ENCODE data around the gene KIF1C. TPM values are rescaled to one million over a fixed set of nuclear protein-coding genes. Genes with fewer than 3 reads are reported as not detected.

KIF1C gene
- total RNA-seq, 1 donor from 2014 or later, result 62.3 TPM

- H3K4me1 Mint-ChIP-seq, result peaks cover 7% of the 10 kb centered on the region
- no peak overlapping the region for H3K27ac Mint-ChIP-seq
- no peak for DNase-seq
- no peak overlapping the region for H3K4me3 Mint-ChIP-seq
- H3K36me3 Mint-ChIP-seq (ENCODE audit: low read depth), result peaks cover 36% of the 10 kb centered on the region
- intact Hi-C loops (cut with micrococcal nuclease), result loop anchor here (10.0 kb wide), 1 partner anchor 166 kb away; the partner anchor contains the start of gene PSMB6
- no peaks in the 10 kb centered on the region for H3K27me3 Mint-ChIP-seq
- H3K9me3 Mint-ChIP-seq, result no peaks in the 10 kb centered on the region
Observed at GRCh38 chr17:4960279-4960922, 37.3 kb upstream of the KIF1C start.

GRCh38 chr17:4965311-4965986 lies 32.3 kb upstream of the KIF1C start:
- Mint-ChIP-seq H3K4me1 (peaks cover 12% of the 10 kb centered on the region), H3K27ac (no peak overlapping the region), H3K27me3 (no peaks in the 10 kb centered on the region), H3K4me3 (peak overlapping the region; percentile 55), H3K36me3 (ENCODE audit: low read depth) (peaks cover 25% of the 10 kb centered on the region), H3K9me3 (no peaks in the 10 kb centered on the region)
- intact Hi-C loops (cut with micrococcal nuclease), result loop anchor here (10.0 kb wide), 1 partner anchor 171 kb away; the partner anchor contains the start of gene PSMB6
- DNase-seq, result no peak

GRCh38 chr17:4966844-4967538 lies 30.8 kb upstream of the KIF1C start:
- intact Hi-C loops (cut with micrococcal nuclease), result loop anchor here (1.0 to 10.0 kb wide), 5 partner anchors 19 to 172 kb away; partner anchors contain the start of genes CAMTA2, INCA1, KIF1C and PFN1
- H3K27ac Mint-ChIP-seq, result peak overlapping the region; percentile 82
- peaks cover 30% of the 10 kb centered on the region for H3K36me3 Mint-ChIP-seq (ENCODE audit: low read depth)
- no peaks in the 10 kb centered on the region for H3K27me3 Mint-ChIP-seq
- no peak overlapping the region for H3K4me3 Mint-ChIP-seq
- H3K4me1 Mint-ChIP-seq, result peaks cover 12% of the 10 kb centered on the region
- peak; percentile 98 for DNase-seq
- no peaks in the 10 kb centered on the region for H3K9me3 Mint-ChIP-seq

GRCh38 chr17:4967539-4968485 lies 29.9 kb upstream of the KIF1C start, which contains the start of gene SPAG7:
Gene SPAG7, minus strand, starts transcription at chr17:4967817. Its CDS starts 13 bp downstream, at chr17:4967804.
- Mint-ChIP-seq H3K27me3 (no peaks in the 10 kb centered on the region), H3K9me3 (no peaks in the 10 kb centered on the region), H3K36me3 (ENCODE audit: low read depth) (peaks cover 37% of the 10 kb centered on the region), H3K4me1 (peaks cover 12% of the 10 kb centered on the region), H3K27ac (peak within 1 kb of the TSS; percentile 82), H3K4me3 (no peak within 1 kb of the TSS)
- DNase-seq, result peak; percentile 99
- intact Hi-C loops (cut with micrococcal nuclease), result loop anchor here (1.0 to 10.0 kb wide), 5 partner anchors 19 to 173 kb away; partner anchors contain the start of genes CAMTA2, INCA1, KIF1C and PFN1

GRCh38 chr17:4968486-4969046 lies 29.2 kb upstream of the KIF1C start:
- no peak overlapping the region for H3K27ac Mint-ChIP-seq
- H3K9me3 Mint-ChIP-seq, result no peaks in the 10 kb centered on the region
- no peaks in the 10 kb centered on the region for H3K27me3 Mint-ChIP-seq
- no peak for DNase-seq
- peaks cover 12% of the 10 kb centered on the region for H3K4me1 Mint-ChIP-seq
- H3K36me3 Mint-ChIP-seq (ENCODE audit: low read depth), result peaks cover 40% of the 10 kb centered on the region
- no peak overlapping the region for H3K4me3 Mint-ChIP-seq
- intact Hi-C loops (cut with micrococcal nuclease), result loop anchor here (10.0 kb wide), 1 partner anchor 174 kb away; the partner anchor contains the start of gene PSMB6

- Mint-ChIP-seq H3K27ac (no peak overlapping the region), H3K27me3 (no peaks in the 10 kb centered on the region), H3K4me1 (peaks cover 12% of the 10 kb centered on the region), H3K4me3 (no peak overlapping the region), H3K9me3 (no peaks in the 10 kb centered on the region), H3K36me3 (ENCODE audit: low read depth) (peaks cover 45% of the 10 kb centered on the region)
- DNase-seq, result peak; percentile 78
- intact Hi-C loops (cut with micrococcal nuclease), result loop anchor here (10.0 kb wide), 1 partner anchor 174 kb away; the partner anchor contains the start of gene PSMB6
Observed at GRCh38 chr17:4969047-4969550, 28.7 kb upstream of the KIF1C start.

- DNase-seq, result no peak
- Mint-ChIP-seq H3K9me3 (no peaks in the 10 kb centered on the region), H3K27me3 (no peaks in the 10 kb centered on the region), H3K4me3 (no peak overlapping the region), H3K4me1 (peaks cover 12% of the 10 kb centered on the region), H3K27ac (no peak overlapping the region), H3K36me3 (ENCODE audit: low read depth) (peaks cover 50% of the 10 kb centered on the region)
- intact Hi-C loops (cut with micrococcal nuclease), result loop anchor here (10.0 kb wide), 1 partner anchor 175 kb away; the partner anchor contains the start of gene PSMB6
Observed at GRCh38 chr17:4969551-4970173, 28.1 kb upstream of the KIF1C start.

GRCh38 chr17:4970273-4970672 lies 27.5 kb upstream of the KIF1C start:
- Mint-ChIP-seq H3K4me1 (peaks cover 10% of the 10 kb centered on the region), H3K27ac (no peak overlapping the region), H3K36me3 (ENCODE audit: low read depth) (peaks cover 51% of the 10 kb centered on the region), H3K9me3 (no peaks in the 10 kb centered on the region), H3K4me3 (peak overlapping the region; percentile 27), H3K27me3 (no peaks in the 10 kb centered on the region)
- DNase-seq, result no peak
- intact Hi-C loops (cut with micrococcal nuclease), result no loop called here

GRCh38 chr17:4971826-4972225 lies 25.9 kb upstream of the KIF1C start:
- Mint-ChIP-seq H3K9me3 (no peaks in the 10 kb centered on the region), H3K27ac (no peak overlapping the region), H3K36me3 (ENCODE audit: low read depth) (peaks cover 48% of the 10 kb centered on the region), H3K4me1 (peaks cover 3% of the 10 kb centered on the region), H3K27me3 (no peaks in the 10 kb centered on the region), H3K4me3 (no peak overlapping the region)
- DNase-seq, result no peak
- intact Hi-C loops (cut with micrococcal nuclease), result no loop called here

GRCh38 chr17:4972322-4972721 lies 25.4 kb upstream of the KIF1C start:
- H3K27me3 Mint-ChIP-seq, result no peaks in the 10 kb centered on the region
- no peaks in the 10 kb centered on the region for H3K9me3 Mint-ChIP-seq
- H3K4me3 Mint-ChIP-seq, result no peak overlapping the region
- no peak overlapping the region for H3K27ac Mint-ChIP-seq
- intact Hi-C loops (cut with micrococcal nuclease), result no loop called here
- H3K4me1 Mint-ChIP-seq, result peaks cover 3% of the 10 kb centered on the region
- peaks cover 53% of the 10 kb centered on the region for H3K36me3 Mint-ChIP-seq (ENCODE audit: low read depth)
- DNase-seq, result no peak

- no peak overlapping the region for H3K4me3 Mint-ChIP-seq
- DNase-seq, result no peak
- intact Hi-C loops (cut with micrococcal nuclease), result no loop called here
Observed at GRCh38 chr17:4972752-4973151, 25.0 kb upstream of the KIF1C start.

More at GRCh38 chr17:4972752-4973151, 25.0 kb upstream of the KIF1C start:
- Mint-ChIP-seq H3K4me1 (peaks cover 3% of the 10 kb centered on the region), H3K27ac (no peak overlapping the region), H3K9me3 (no peaks in the 10 kb centered on the region), H3K27me3 (no peaks in the 10 kb centered on the region), H3K36me3 (ENCODE audit: low read depth) (peaks cover 57% of the 10 kb centered on the region)

All from activated CD4-positive, alpha-beta T cell treated with anti-CD3 and anti-CD28 coated beads, Interleukin-2, amount 10 ng/mL, durations not matched to agents 24 days and 14 days (primary cell).